HCT116 (cell line): Measurements from ENCODE around the gene SBF2. TPM values are rescaled to one million over a fixed set of nuclear protein-coding genes. Genes with fewer than 3 reads are reported as not detected.

Experiments
- ATAC-seq: fragments of 200-7000 bp; cut with Tn5 transposase; 2 replicates; pipeline ENCODE4 v1.9.1; 2020; ENCODE audit warnings: mild to moderate bottlenecking, moderate library complexity
- BruUV-seq: library from RNA; stranded (reverse); fragments of 400-500 nt; replicated peaks from 2 replicates; lab custom pipeline; 2021; lab: Mats Ljungman, UMichigan
- CTCF ChIA-PET: fragments of 300-600 bp; sonication (Branson Sonifier 250); formaldehyde crosslinking; loops from one replicate; lab custom pipeline; 2021; ENCODE audit warnings: antibody characterized with exemption; lab: Charles Lee
- POLR2A ChIA-PET: fragments of 300-600, 350-600 bp; sonication (Branson Sonifier 250); formaldehyde crosslinking; loops from one replicate; lab custom pipeline; 2021; ENCODE audit warnings: antibody characterized with exemption; lab: Charles Lee
- RAD21 ChIA-PET, 2 experiments: fragments of 300-600 bp; sonication (Branson Sonifier 250); formaldehyde crosslinking; loops; one replicate each; lab custom pipeline; 2023; ENCODE audit warnings: low total read pairs in 2 of 2; ENCODE audit not compliant: uncharacterized antibody in 2 of 2, unreplicated experiment in 2 of 2, low non-redundant PET in 1 of 2; lab: Charles Lee
- DNase-seq: peaks from one replicate; pipeline ENCODE4 v3.0.0-alpha.2; 2010; ENCODE audit warnings: low read depth, low spot score
- H2AFZ ChIP-seq: fragments of 200-600 bp; shearing (Covaris generic), sonication (generic); 2 replicates; pipeline ENCODE4 v1.6.1; 2017; ENCODE audit warnings: low read depth, mixed run types, mixed read lengths, antibody characterized with exemption, low read length; ENCODE audit not compliant: poor library complexity, severe bottlenecking
- H3K27ac ChIP-seq: 2 replicates; pipeline ENCODE4 v1.5.1; 2012; ENCODE audit warnings: low read depth, low read length
- H3K27me3 ChIP-seq: fragments of 200-600 bp; sonication (generic); 2 replicates; pipeline ENCODE4 v1.6.1; 2016; ENCODE audit warnings: mixed run types, low read length, mixed read lengths; ENCODE audit not compliant: insufficient read depth
- H3K36me3 ChIP-seq, 2 experiments: fragments of 200-500 bp in 1 of 2; fragments of 200-600 bp in 1 of 2; sonication (Bioruptor generic) in 1 of 2; sonication (generic) in 1 of 2; 2 replicates each; pipeline versions ENCODE4 v1.5.1 to v1.6.1; 2014 to 2016; ENCODE audit warnings: low read length in 2 of 2, inconsistent platforms in 1 of 2, mixed read lengths in 1 of 2, mixed run types in 1 of 2; ENCODE audit not compliant: insufficient read depth in 2 of 2, control insufficient read depth in 1 of 2
- H3K4me1 ChIP-seq, 2 experiments: fragments of 200-600 bp in 1 of 2; sonication (generic) in 1 of 2; 2 replicates each; pipeline versions ENCODE4 v1.5.1 to v1.6.1; 2012 to 2017; ENCODE audit warnings: low read length in 2 of 2, inconsistent platforms in 1 of 2, mild to moderate bottlenecking in 1 of 2, mixed read lengths in 1 of 2, mixed run types in 1 of 2, moderate library complexity in 1 of 2; ENCODE audit not compliant: insufficient read depth in 2 of 2, control insufficient read depth in 1 of 2
- H3K4me2 ChIP-seq: fragments of 200-600 bp; sonication (generic); 2 replicates; pipeline ENCODE4 v1.6.1; 2017; ENCODE audit warnings: mixed run types, low read length, mixed read lengths
- H3K4me3 ChIP-seq, 2 experiments: fragments of 200-600 bp in 1 of 2; sonication (generic) in 1 of 2; replicated peaks in 1 of 2; 2 replicates each; pipeline ENCODE4 v1.5.1; 2011 to 2016; ENCODE audit warnings: low read length in 2 of 2, control low read depth in 1 of 2, low read depth in 1 of 2, mild to moderate bottlenecking in 1 of 2, mixed read lengths in 1 of 2, mixed run types in 1 of 2
- H3K79me2 ChIP-seq: fragments of 200-600 bp; sonication (generic); 2 replicates; pipeline ENCODE4 v1.6.1; 2017; ENCODE audit warnings: mild to moderate bottlenecking, mixed run types, low read length, moderate library complexity, mixed read lengths; ENCODE audit not compliant: insufficient read depth
- H3K9ac ChIP-seq: fragments of 200-600 bp; sonication (generic); 2 replicates; pipeline ENCODE4 v1.6.1; 2016; ENCODE audit warnings: low read length, mixed read lengths
- H3K9me2 ChIP-seq: fragments of 200-600 bp; sonication (generic), shearing (Covaris generic); 2 replicates; pipeline ENCODE4 v1.6.1; 2017; ENCODE audit warnings: mixed run types, mild to moderate bottlenecking, moderate library complexity; ENCODE audit not compliant: insufficient read depth
- H3K9me3 ChIP-seq, 2 experiments: fragments of 200-500 bp in 1 of 2; fragments of 200-600 bp in 1 of 2; sonication (Bioruptor generic) in 1 of 2; sonication (generic) in 1 of 2; 2 replicates each; pipeline ENCODE4 v1.6.1; 2014 to 2017; ENCODE audit warnings: low read length in 2 of 2, mixed read lengths in 2 of 2, inconsistent platforms in 1 of 2, low read depth in 1 of 2, mild to moderate bottlenecking in 1 of 2, mixed run types in 1 of 2, moderate library complexity in 1 of 2; ENCODE audit not compliant: control insufficient read depth in 1 of 2, insufficient read depth in 1 of 2
- H4K20me1 ChIP-seq: fragments of 200-600 bp; sonication (generic), shearing (Covaris generic); 2 replicates; pipeline ENCODE4 v1.6.1; 2017; ENCODE audit warnings: mixed run types, mild to moderate bottlenecking, moderate library complexity; ENCODE audit not compliant: insufficient read depth
- ELF1 ChIP-seq: IDR thresholded peaks from 2 replicates; pipeline ENCODE4 v1.6.1; 2012; ENCODE audit warnings: low read depth, borderline replicate concordance
- EZH2 ChIP-seq: fragments of 200-600 bp; sonication (generic); IDR thresholded peaks from 2 replicates; pipeline ENCODE4 v1.6.1; 2017; ENCODE audit warnings: antibody characterized with exemption, mixed run types
- RAD21 ChIP-seq: IDR thresholded peaks from 2 replicates; pipeline ENCODE4 v1.6.1; 2012; ENCODE audit warnings: low read depth, mild to moderate bottlenecking
- TCF7L2 ChIP-seq: IDR thresholded peaks from 2 replicates; pipeline ENCODE4 v1.7.0; 2011; ENCODE audit warnings: borderline replicate concordance, inconsistent platforms; ENCODE audit not compliant: insufficient read depth, insufficient read length; ENCODE audit errors: extremely low read depth
- ZFX ChIP-seq: fragments of 450-650 bp; IDR thresholded peaks from 2 replicates; pipeline ENCODE4 v1.6.1; 2017
- intact Hi-C: fragments of 100-400 bp; cut with micrococcal nuclease; formaldehyde crosslinking; loops from 2 replicates; pipeline ENCODE4 v1.10.0; 2022
- total RNA-seq: library from RNA; stranded (reverse); gene quantifications from one replicate; pipeline ENCODE4 v1.2.1, GENCODE V29; 2021; ENCODE audit not compliant: unreplicated experiment
- TF ChIP-seq, protein P1 (sequence below): IDR thresholded peaks from 2 replicates; pipeline ENCODE4 v1.6.1; 2012
- TF ChIP-seq, protein P2 (sequence below): IDR thresholded peaks from 2 replicates; pipeline ENCODE4 v1.6.1; 2012; ENCODE audit warnings: low read depth

The SBF2 gene
- total RNA-seq, 1 experiment from 2014 or later, result 35.0 TPM

DNA sequence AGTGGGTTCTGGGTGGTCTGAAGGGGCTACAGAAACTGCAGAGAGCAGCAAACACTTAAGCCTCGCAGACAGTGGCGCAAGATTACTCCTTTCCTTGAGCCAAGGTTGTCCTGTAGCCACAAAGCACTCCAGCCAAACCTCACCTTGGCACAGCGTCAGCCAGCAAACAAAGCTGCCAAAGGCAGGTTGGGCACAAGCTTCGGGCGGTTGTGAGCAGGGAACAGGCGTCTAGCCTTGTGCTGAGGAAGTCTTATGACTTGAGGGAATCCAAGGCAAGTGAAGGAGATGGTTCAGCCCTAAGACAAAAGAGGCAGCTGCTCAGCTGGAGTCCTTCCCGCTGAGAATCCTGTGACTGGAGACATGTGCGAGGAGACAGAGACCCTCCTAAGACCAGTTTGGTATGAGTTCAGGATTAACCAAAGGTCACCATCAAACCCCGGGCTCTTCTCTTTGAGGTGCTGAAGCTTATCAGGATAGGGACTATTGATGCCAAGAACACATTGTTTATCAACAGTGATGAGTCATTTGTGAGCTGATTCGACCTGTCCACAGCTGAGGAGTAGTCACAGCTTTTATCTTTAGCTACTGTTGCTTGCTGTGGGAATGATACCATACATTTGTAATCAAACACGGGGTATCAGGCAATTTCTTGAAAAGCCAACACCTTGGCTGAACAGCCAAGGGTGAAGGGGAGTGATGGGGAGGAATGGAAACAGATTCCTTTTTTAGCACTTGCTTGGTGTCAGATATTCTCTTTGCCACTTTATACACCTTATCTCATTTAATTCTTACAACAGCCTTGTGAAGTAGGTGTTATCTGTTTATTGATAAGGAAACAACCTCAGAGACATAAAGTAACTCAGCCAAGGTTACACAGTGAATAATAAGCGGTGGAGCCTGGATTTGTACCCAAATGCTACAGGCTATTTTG lies 15.4 kb upstream of the SBF2 start:
- Histone ChIP-seq H3K79me2 (peaks cover 22% of the 10 kb centered on the region), H2AFZ (no peak overlapping the region), H3K27ac (peak overlapping the region; percentile 97), H3K27me3 (no peaks in the 10 kb centered on the region), H4K20me1 (no peaks in the 10 kb centered on the region), H3K4me3 (peak overlapping the region in 1 of 2 experiments; percentile 9; a peak in 1 of 4 replicates), H3K4me1 (peaks cover 42 to 54% of the 10 kb centered on the region in 2 experiments), H3K9ac (peak overlapping the region; percentile 94), H3K9me2 (no peaks in the 10 kb centered on the region), H3K36me3 (peaks cover 0 to 15% of the 10 kb centered on the region in 2 experiments; a peak in 2 of 4 replicates), H3K4me2 (peak overlapping the region; percentile 98), H3K9me3 (no peaks in the 10 kb centered on the region)
- POLR2A ChIA-PET, result interaction anchor here (0.6 to 3.7 kb wide), 5 partner anchors 14 to 550 kb away, joined by 3 to 18 read pairs (median 4); no protein-coding TSS in a partner anchor
- peak; percentile 72 for TF ChIP-seq TCF7L2
- TF ChIP-seq, protein P1, sequence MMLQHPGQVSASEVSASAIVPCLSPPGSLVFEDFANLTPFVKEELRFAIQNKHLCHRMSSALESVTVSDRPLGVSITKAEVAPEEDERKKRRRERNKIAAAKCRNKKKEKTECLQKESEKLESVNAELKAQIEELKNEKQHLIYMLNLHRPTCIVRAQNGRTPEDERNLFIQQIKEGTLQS, result no peak
- BruUV-seq, result no TSS peak
- intact Hi-C loops, result loop anchor here (2.0 to 5.0 kb wide), 5 partner anchors 57 to 697 kb away; no protein-coding TSS in a partner anchor
- RAD21 ChIA-PET, result interaction anchor here (1.0 to 2.5 kb wide), 4 partner anchors 57 to 426 kb away, joined by 3 to 8 read pairs (median 4); no protein-coding TSS in a partner anchor
- ATAC-seq, result peak; percentile 25
- CTCF ChIA-PET, result interaction anchor here (0.8 to 3.7 kb wide), 4 partner anchors 57 to 774 kb away, joined by 3 to 25 read pairs (median 12); no protein-coding TSS in a partner anchor
- peak; percentile 83 for DNase-seq

DNA sequence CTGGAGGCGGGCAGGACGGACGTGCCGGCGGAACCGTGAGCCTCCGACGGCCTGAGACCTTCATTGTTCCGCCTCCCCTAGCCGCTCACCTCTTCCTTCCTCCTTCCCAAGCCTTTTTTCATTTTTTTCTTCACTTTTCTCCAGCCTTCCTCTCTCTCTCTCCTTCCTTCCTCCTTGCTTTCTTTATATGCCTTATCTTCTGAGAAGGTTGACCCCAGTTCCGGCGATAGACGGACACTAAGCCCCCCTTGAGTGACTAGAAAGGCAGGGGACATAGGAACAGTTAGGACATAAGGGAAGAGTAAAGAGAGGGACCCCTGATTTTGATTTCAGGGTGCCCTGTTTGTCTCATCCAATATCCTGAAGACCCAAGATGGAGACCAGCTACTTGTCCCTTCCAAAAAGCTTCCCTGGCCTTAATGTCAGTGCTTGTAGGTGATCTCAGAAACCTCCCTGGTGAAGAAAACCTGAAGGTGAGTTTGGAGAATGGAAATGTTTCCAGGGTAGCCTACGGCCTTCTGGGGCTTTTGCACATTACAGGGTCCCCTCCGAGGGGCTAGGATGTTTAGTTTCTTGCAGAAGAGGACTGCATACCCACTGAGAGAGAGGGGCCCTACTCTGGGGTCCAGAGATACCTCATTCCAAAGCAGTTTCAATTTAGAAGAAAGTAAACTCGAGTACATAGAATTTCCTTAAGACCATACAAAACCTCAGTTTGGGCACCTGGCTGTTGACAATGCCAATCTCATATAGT lies 14.4 kb upstream of the SBF2 start:
- H3K36me3 ChIP-seq, result peaks cover 0 to 15% of the 10 kb centered on the region in 2 experiments; a peak in 2 of 4 replicates
- H3K79me2 ChIP-seq, result peaks cover 29% of the 10 kb centered on the region
- CTCF ChIA-PET, result interaction anchor here (0.8 to 3.7 kb wide), 11 partner anchors 58 to 773 kb away, joined by 3 to 25 read pairs (median 4); no protein-coding TSS in a partner anchor
- no peaks in the 10 kb centered on the region for H4K20me1 ChIP-seq
- intact Hi-C loops, result loop anchor here (1.0 to 5.0 kb wide), 7 partner anchors 58 to 696 kb away; no protein-coding TSS in a partner anchor
- no peaks in the 10 kb centered on the region for H3K9me2 ChIP-seq
- RAD21 ChIA-PET, result interaction anchor here (0.7 to 2.5 kb wide), 8 partner anchors 14 to 550 kb away, joined by 3 to 8 read pairs (median 4); no protein-coding TSS in a partner anchor
- peak overlapping the region; percentile 85 to 93 for H3K4me3 ChIP-seq
- no peak for ATAC-seq
- TF ChIP-seq ELF1, result no peak
- no peak for TF ChIP-seq RAD21
- no peak for TF ChIP-seq EZH2
- no peak for TF ChIP-seq ZFX
- TF ChIP-seq, protein P2, sequence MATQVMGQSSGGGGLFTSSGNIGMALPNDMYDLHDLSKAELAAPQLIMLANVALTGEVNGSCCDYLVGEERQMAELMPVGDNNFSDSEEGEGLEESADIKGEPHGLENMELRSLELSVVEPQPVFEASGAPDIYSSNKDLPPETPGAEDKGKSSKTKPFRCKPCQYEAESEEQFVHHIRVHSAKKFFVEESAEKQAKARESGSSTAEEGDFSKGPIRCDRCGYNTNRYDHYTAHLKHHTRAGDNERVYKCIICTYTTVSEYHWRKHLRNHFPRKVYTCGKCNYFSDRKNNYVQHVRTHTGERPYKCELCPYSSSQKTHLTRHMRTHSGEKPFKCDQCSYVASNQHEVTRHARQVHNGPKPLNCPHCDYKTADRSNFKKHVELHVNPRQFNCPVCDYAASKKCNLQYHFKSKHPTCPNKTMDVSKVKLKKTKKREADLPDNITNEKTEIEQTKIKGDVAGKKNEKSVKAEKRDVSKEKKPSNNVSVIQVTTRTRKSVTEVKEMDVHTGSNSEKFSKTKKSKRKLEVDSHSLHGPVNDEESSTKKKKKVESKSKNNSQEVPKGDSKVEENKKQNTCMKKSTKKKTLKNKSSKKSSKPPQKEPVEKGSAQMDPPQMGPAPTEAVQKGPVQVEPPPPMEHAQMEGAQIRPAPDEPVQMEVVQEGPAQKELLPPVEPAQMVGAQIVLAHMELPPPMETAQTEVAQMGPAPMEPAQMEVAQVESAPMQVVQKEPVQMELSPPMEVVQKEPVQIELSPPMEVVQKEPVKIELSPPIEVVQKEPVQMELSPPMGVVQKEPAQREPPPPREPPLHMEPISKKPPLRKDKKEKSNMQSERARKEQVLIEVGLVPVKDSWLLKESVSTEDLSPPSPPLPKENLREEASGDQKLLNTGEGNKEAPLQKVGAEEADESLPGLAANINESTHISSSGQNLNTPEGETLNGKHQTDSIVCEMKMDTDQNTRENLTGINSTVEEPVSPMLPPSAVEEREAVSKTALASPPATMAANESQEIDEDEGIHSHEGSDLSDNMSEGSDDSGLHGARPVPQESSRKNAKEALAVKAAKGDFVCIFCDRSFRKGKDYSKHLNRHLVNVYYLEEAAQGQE, result no peak
- peak overlapping the region; percentile 98 for H3K4me2 ChIP-seq
- POLR2A ChIA-PET, result interaction anchor here (1.2 to 3.7 kb wide), 5 partner anchors 14 to 549 kb away, joined by 3 to 18 read pairs (median 5); no protein-coding TSS in a partner anchor
- BruUV-seq, result no TSS peak
- no peaks in the 10 kb centered on the region for H3K27me3 ChIP-seq
- peak overlapping the region; percentile 97 for H3K27ac ChIP-seq
- H3K9me3 ChIP-seq, result no peaks in the 10 kb centered on the region
- H2AFZ ChIP-seq, result no peak overlapping the region
- DNase-seq, result no peak
- H3K4me1 ChIP-seq, result peaks cover 42 to 62% of the 10 kb centered on the region in 2 experiments
- peak overlapping the region; percentile 94 for H3K9ac ChIP-seq
